ENCODE data around the gene TSPAN11. TPM values are rescaled to one million over a fixed set of nuclear protein-coding genes. Genes with fewer than 3 reads are reported as not detected.

Gene TSPAN11
- polyA plus RNA-seq, 2 of the 4 experiments (the other 2 are of a cell fraction) = 0.01 to 0.06 TPM

DNA sequence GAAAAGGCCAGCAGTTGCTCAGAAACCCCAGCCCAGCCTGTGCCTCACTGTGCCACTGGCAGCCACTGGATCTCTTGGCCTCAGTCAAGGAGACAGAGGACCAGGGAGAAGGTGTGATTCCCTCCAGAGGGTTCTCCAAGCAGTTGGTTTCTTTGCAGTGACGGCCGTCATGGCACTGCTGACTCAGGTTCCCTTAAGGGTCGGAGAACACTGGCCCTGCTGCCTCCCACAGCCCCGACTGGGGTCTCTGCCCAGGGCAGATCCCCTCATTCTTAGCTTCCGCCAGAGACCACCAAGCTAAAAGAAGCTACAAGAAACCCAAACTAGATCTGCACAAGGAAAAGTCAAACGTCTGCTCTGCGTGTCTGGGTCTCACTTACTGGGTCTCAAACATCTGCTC, 16.4 kb downstream of the TSPAN11 start:
- ChIA-PET CTCF (interaction anchor here (1.0 kb wide), 1 partner anchor 329 kb away, joined by 3 read pairs; no protein-coding TSS in a partner anchor), POLR2A (no interaction called here)
- TF ChIP-seq KDM1A (IDR thresholded peaks at IDR 0.05; ENCODE audit: low read depth) = no peak
- no peak for TF ChIP-seq CEBPB (IDR thresholded peaks at IDR 0.05)
- no peak for TF ChIP-seq PHF8 (IDR thresholded peaks at IDR 0.05; ENCODE audit: borderline replicate concordance, low read depth)
- no peak for ATAC-seq
- Histone ChIP-seq H3K9me3 (no peaks in the 10 kb centered on the region), H3K4me3 (no peak overlapping the region), H3K4me2 (no peak overlapping the region), H3K4me1 (no peaks in the 10 kb centered on the region), H3K27ac (no peak overlapping the region)
- FAIRE-seq = no peak
- no peak for DNase-seq (ENCODE audit: low read depth in 1 of 2, low spot score in 1 of 2)
- 35% methylated on average over 7 of the region's 7 CpGs for WGBS (ENCODE audit: missing lambda C conversion rate)

DNA sequence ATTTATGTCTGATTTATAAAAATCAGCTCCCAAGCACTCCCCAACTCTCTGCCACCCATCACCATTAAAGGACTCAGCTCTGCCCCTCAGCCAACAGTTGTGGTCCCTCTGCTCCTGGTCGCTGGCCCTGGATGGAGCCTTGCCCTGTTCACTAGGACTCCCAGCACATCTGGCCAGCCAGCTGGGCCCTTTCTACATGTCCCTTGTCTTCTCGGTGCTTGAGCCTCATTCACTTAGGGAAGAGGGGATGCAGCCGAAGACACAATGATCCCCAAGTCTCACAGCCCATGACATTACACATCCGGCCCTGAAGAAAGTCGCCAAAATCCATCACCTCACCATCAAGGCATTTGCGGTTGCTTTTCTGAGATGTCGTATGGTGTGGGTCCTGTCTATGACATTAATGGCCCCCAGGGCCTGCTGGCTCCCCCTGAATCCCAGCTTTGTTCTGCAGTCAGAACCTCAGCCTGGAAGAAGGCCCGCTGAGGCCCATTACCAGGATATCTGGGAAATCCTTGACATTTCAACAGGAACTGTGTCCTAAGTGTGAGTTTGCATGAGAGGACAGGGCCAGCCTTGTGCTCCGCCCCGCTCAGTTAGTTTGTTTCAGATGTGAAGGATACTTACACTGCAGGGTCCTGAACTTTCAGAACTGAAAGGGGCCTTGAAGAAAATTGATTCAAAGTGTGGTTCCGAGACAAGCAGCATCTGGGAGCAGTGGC, 19.1 kb downstream of the TSPAN11 start:
- WGBS (ENCODE audit: missing lambda C conversion rate) = 73% methylated on average over 11 of the region's 11 CpGs
- POLR2A ChIA-PET = no interaction called here
- CTCF ChIA-PET = interaction anchor here (1.5 kb wide), 1 partner anchor 20 kb away, joined by 4 read pairs; no protein-coding TSS in a partner anchor
- Histone ChIP-seq H3K4me1 (no peaks in the 10 kb centered on the region), H3K4me2 (no peak overlapping the region), H3K9me3 (no peaks in the 10 kb centered on the region), H3K27ac (no peak overlapping the region), H3K4me3 (no peak overlapping the region)
- FAIRE-seq = no peak
- TF ChIP-seq TP53 (CRISPR knock-in tag; IDR thresholded peaks at IDR 0.05) = no peak
- DNase-seq (ENCODE audit: low read depth in 1 of 2, low spot score in 1 of 2) = no peak
- no peak for ATAC-seq

DNA sequence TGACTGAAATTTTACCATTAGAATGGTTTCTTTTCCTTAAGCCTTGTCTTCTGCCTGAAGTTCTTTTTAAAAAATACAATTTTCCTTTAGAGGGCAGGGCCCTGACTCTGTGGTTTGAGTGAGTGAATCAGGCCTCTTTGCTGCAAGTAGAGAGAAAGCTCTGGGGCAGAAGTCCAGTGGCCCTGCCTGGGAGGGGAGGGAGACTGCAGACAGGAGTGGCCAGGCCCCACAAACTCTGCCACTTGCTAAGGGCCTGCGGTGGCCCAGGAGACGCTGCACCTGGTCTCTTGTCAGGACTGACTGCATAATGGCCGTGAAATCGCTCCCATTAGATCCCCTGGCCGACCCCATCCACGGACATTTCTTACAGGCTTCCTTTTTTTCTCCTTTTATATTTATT, 25.5 kb downstream of the TSPAN11 start:
- ATAC-seq = no peak

More for the DNA sequence above, 25.5 kb downstream of the TSPAN11 start:
- FAIRE-seq (no peak), DNase-seq (ENCODE audit: low read depth in 1 of 2, low spot score in 1 of 2) (no peak)
- ChIA-PET CTCF (no interaction called here), POLR2A (no interaction called here)
- Histone ChIP-seq H3K4me1 (no peaks in the 10 kb centered on the region), H3K27ac (no peak overlapping the region), H3K4me2 (no peak overlapping the region), H3K9me3 (no peaks in the 10 kb centered on the region), H3K4me3 (no peak overlapping the region)
- no peak for TF ChIP-seq USF2 (IDR thresholded peaks at IDR 0.05)
- TF ChIP-seq PHF8 (IDR thresholded peaks at IDR 0.05; ENCODE audit: borderline replicate concordance, low read depth) = no peak
- no peak for TF ChIP-seq MAX (IDR thresholded peaks at IDR 0.05)
- no peak for TF ChIP-seq CBX8 (IDR thresholded peaks at IDR 0.05)
- TF ChIP-seq ELK1 (IDR thresholded peaks at IDR 0.05; ENCODE audit: low read depth, low read length) = no peak
- TF ChIP-seq KDM5A (IDR thresholded peaks at IDR 0.05) = no peak
- no peak for TF ChIP-seq MYC (IDR thresholded peaks at IDR 0.05; ENCODE audit: borderline replicate concordance, low read length)
- no peak for TF ChIP-seq FOSL2 (IDR thresholded peaks at IDR 0.05)
- no peak for TF ChIP-seq FOSL2 (CRISPR knock-in tag; IDR thresholded peaks at IDR 0.05)
- TF ChIP-seq REST (IDR thresholded peaks at IDR 0.05) = no peak
- no peak for TF ChIP-seq JUN (IDR thresholded peaks at IDR 0.05)
- TF ChIP-seq TFCP2L1 (CRISPR knock-in tag; IDR thresholded peaks at IDR 0.05) = no peak
- no peak for TF ChIP-seq BHLHE40 (IDR thresholded peaks at IDR 0.05; ENCODE audit: low read depth, low read length)
- TF ChIP-seq CHD4 (IDR thresholded peaks at IDR 0.05; ENCODE audit: borderline replicate concordance) = no peak
- TF ChIP-seq RARB (CRISPR knock-in tag; IDR thresholded peaks at IDR 0.05) = no peak
- TF ChIP-seq EHMT2 (IDR thresholded peaks at IDR 0.05; ENCODE audit: low read depth) = no peak
- TF ChIP-seq, protein P1, sequence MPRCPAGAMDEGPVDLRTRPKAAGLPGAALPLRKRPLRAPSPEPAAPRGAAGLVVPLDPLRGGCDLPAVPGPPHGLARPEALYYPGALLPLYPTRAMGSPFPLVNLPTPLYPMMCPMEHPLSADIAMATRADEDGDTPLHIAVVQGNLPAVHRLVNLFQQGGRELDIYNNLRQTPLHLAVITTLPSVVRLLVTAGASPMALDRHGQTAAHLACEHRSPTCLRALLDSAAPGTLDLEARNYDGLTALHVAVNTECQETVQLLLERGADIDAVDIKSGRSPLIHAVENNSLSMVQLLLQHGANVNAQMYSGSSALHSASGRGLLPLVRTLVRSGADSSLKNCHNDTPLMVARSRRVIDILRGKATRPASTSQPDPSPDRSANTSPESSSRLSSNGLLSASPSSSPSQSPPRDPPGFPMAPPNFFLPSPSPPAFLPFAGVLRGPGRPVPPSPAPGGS (IDR thresholded peaks at IDR 0.05) = no peak
- no peak for TF ChIP-seq HOXB13 (CRISPR knock-in tag; IDR thresholded peaks at IDR 0.05; ENCODE audit: low read depth)
- no peak for TF ChIP-seq NR3C1 (IDR thresholded peaks at IDR 0.05)
- 34% methylated on average over 6 of the region's 6 CpGs for WGBS (ENCODE audit: missing lambda C conversion rate)

Measured in A549 (cell line).